GM15510 (cell line): Measurements from ENCODE around the gene PRDM2.

Source experiments
- POLR2A ChIP-seq: IDR thresholded peaks from 3 replicates; pipeline ENCODE4 v1.6.1; 2011; ENCODE audit warnings: borderline replicate concordance; ENCODE audit not compliant: insufficient read length; ENCODE audit errors: extremely low read depth

Gene PRDM2

DNA sequence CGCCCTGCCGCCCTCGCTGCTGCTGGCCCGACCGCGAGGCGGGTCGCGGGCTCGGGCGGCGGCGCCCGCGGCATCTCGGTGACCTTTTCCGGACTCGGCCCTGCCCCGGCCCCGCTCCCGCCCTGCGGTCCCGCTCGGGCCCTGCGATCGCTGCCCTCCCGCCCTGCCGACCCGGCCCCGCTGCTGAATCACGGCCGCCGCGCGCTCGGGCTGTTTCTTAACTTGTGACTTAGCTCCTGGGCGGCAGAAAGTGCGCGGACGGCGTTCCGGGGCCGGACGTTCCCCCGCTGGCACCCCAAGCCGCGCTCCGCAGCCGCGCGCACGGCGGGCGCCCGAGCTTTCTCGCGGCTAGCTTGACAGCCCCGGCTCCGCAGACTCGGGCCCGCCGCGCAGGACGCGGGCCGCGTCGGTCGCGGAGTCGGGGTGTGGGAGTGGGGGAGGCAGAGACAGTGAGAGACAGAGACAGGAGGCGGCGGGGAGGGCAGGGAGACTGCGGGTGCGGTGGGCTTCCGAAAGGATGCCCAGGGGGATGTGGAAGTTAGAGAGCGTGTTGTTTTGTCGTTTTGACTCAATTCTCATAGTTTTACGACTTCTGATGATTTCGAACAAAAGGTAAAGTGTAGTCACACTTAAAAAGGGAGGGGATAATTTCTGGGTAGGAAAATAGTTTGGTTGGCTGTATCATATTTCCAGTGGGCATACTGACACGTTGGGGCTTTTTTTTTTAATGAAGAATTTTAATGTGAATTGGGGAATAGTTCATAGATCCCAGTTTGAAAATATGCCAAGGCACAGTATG lies 49.8 kb downstream of the PRDM2 start:
- no peak for TF ChIP-seq POLR2A

GRCh38 chr1:13751458-13751871 lies 51.5 kb downstream of the PRDM2 start:
- TF ChIP-seq POLR2A, result no peak

DNA sequence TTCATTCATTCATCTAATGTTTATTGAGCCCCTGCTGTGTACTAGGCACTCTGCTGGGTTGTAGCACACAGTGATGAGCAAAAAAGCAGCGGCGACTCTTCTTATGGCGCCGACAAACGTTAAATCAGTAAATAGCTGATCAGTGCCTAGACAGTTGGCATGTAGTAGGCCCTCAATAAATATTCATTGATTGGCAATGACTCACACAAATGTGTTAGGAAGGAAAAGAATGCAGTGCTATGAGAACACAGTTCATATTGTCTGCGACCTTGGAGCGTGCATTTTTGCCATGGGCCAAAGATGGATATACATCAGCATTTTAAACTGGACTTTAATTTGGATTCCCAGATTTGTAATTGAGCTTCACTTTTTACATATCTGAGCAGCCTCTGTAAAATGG lies 52.0 kb downstream of the PRDM2 start:
- no peak for TF ChIP-seq POLR2A

- TF ChIP-seq POLR2A, result no peak
These were observed 52.9 kb downstream of the PRDM2 start for GRCh38 chr1:13752852-13753251.

DNA sequence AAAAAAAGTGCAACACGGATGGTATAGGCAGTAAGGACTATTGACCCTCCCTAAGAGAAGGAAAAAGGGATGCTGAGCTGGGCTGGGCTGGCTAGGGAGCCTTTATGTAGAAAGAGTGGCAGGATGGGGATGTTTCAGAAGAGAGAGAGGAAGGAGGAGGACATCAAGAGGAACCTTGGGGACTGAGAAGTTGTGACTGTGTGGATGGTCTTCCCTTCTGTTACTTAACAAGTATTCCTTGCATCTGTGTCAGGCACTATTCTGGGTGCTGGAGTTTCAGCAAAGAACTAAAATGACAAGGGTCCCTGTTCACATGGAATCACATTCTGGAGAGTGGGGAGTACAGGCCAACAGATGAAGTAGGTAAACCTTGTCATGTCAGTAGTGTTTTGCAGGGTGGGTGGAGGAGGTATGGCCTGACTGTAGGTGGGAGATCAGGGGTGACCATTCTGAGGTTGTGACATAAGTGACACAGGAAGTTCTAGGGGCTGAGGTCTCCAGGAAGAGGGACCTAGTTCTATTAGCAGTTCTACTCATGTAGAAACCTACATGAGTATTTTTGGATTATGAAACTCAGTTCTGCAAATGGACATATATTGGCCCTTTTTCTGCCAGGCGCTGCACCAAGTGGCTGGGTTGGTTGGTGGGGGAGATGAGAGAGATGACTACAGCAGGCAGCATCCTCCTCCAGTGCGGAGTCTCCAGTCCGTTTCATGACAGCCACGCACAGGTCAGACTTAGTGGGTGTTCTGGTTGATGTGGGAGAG lies 53.8 kb downstream of the PRDM2 start:
- no peak for TF ChIP-seq POLR2A

DNA sequence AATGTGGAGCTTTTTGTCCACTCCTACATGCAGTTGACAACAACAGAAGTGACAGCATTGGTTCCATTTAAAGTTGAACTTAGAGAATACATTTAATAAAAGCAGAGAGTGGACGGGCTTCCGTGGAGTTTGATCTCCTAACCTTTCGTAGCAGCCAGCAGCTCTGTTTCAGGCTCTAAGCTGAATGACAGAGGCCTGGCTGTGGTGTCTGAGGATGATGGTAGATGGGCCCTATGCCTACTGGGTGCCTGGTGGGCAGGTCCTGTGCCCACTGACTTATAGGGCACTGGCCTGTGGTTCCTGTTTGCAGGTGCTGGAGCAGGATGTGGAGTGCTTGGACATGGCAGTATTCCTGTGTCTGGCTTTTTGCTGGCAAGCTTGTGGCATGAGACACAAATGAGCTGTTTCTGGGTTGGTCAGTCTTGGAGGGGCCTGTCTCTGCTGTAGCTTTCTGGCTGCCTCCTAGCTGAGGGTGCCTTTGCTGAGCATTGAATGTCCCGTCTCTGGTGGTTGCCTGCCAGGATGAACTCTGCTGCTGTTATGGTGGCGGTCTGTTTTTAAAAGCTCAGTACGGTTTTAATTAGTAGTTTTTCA lies 54.6 kb downstream of the PRDM2 start:
- TF ChIP-seq POLR2A, result no peak

GRCh38 chr1:13756557-13757315 lies 56.7 kb downstream of the PRDM2 start:
- TF ChIP-seq POLR2A, result no peak

- no peak for TF ChIP-seq POLR2A
These were observed 57.7 kb downstream of the PRDM2 start for GRCh38 chr1:13757693-13758092.

DNA sequence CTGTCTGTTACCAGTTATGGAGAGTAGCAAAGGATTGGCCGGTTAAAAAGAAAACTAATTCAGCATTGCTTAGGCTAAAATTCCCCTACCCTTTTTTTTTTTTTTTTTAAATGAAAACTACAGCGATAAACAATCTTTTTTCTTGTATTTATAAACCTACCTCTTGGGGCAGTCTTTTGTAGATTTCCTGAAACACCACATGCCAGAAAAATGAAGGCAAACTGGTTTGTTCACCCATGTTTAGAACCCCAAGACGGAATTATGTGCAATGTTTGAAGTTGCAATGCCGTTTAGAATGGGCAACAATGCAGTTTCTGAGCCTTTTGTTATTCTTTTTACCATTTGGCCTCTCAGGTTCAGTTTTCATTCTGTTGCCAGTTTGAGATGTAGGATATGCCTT lies 59.1 kb downstream of the PRDM2 start:
- TF ChIP-seq POLR2A, result no peak

GRCh38 chr1:13760340-13760739 lies 60.4 kb downstream of the PRDM2 start:
- TF ChIP-seq POLR2A, result no peak

GRCh38 chr1:13760921-13761320 lies 60.9 kb downstream of the PRDM2 start:
- no peak for TF ChIP-seq POLR2A

DNA sequence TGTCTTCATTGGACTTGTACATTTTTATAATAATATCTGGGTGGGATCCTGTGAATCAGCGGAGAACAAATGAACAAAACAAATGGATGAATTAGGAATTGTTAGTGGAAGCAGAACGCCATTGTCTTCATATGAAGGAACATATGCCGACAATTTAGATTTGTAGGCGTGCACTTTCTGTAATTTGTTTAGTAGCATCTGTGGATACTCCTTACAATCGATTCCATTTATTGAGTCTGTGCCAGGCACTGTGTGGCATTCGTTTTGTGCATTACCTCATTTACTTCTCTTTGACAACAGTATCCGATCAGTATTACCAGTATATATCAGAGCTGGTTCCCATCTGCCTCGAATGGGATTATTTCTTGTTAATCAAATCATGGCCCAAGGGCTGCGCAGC lies 61.9 kb downstream of the PRDM2 start:
- no peak for TF ChIP-seq POLR2A

GRCh38 chr1:13762642-13763041 lies 62.7 kb downstream of the PRDM2 start:
- no peak for TF ChIP-seq POLR2A

- TF ChIP-seq POLR2A, result no peak
These were observed 63.2 kb downstream of the PRDM2 start for GRCh38 chr1:13763222-13763621.

GRCh38 chr1:13763991-13764390 lies 64.0 kb downstream of the PRDM2 start:
- no peak for TF ChIP-seq POLR2A
